Suprapubic skin (tissue), 3 donors: ENCODE results near the gene KIF21B.

Experiments
- POLR2AphosphoS5 ChIP-seq, 3 donors: sonication (generic); formaldehyde crosslinking; IDR thresholded peaks; one replicate each; pipeline ENCODE4 v1.6.1; 2017; ENCODE audit warnings: antibody characterized with exemption in 3 of 3
- TF ChIP-seq, protein P1 (sequence below), 2 donors: fragments of 200-600 bp in 1 of 2; fragments of 450-650 bp in 1 of 2; sonication (generic) in 1 of 2; IDR thresholded peaks; one replicate each; pipeline ENCODE4 v1.5.1; 2016 to 2019; ENCODE audit warnings: antibody characterized with exemption in 2 of 2, mild to moderate bottlenecking in 1 of 2, moderate library complexity in 1 of 2

DNA sequence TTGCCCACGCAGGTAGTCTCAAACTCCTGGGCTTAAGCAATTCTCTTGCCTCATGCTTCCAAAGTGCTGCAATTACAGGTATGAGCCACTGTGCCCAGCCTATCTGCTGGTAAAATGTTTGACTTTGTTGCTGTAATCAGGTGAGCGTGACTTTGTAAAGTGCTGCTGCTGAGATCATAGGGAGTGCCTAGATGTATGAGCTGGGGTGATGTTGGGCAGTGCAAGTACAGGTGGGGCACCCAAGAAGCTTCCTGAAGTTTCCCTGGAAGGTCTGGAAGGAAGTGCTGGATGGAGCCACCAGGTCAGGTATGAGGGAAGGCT is 43.1 kb downstream of the KIF21B start:
- TF ChIP-seq, protein P1, sequence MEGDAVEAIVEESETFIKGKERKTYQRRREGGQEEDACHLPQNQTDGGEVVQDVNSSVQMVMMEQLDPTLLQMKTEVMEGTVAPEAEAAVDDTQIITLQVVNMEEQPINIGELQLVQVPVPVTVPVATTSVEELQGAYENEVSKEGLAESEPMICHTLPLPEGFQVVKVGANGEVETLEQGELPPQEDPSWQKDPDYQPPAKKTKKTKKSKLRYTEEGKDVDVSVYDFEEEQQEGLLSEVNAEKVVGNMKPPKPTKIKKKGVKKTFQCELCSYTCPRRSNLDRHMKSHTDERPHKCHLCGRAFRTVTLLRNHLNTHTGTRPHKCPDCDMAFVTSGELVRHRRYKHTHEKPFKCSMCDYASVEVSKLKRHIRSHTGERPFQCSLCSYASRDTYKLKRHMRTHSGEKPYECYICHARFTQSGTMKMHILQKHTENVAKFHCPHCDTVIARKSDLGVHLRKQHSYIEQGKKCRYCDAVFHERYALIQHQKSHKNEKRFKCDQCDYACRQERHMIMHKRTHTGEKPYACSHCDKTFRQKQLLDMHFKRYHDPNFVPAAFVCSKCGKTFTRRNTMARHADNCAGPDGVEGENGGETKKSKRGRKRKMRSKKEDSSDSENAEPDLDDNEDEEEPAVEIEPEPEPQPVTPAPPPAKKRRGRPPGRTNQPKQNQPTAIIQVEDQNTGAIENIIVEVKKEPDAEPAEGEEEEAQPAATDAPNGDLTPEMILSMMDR (IDR thresholded peaks at IDR 0.05) = no peak
- no peak for TF ChIP-seq POLR2AphosphoS5 (IDR thresholded peaks at IDR 0.05)
